Adrenal gland (tissue), 12 donors: Measurements from ENCODE around the gene CST8. TPM values are rescaled to one million over a fixed set of nuclear protein-coding genes. Genes with fewer than 3 reads are reported as not detected.

Experiments used
- DNase-seq, 7 donors: peaks; one replicate each; pipeline ENCODE4 v3.0.0-alpha.2; 2019 to 2020
- H3K27ac ChIP-seq, 5 donors: fragments of 200-600 bp; sonication (generic) in 4 of 5; 1 replicate in 3 of 5; 2 replicates in 2 of 5; pipeline versions ENCODE4 v1.5.1 to v1.8.0; 2016 to 2020; ENCODE audit warnings: mild to moderate bottlenecking in 1 of 5
- H3K27me3 ChIP-seq: fragments of 200-600 bp; 2 replicates; pipeline ENCODE4 v1.8.0; 2021
- H3K36me3 ChIP-seq, 2 donors: fragments of 200-600 bp; replicated peaks in 1 of 2; 1 replicate in 1 of 2; 2 replicates in 1 of 2; pipeline versions ENCODE4 v1.5.1 to v1.8.0; 2018 to 2022
- H3K4me1 ChIP-seq, 2 donors: fragments of 200-600 bp; replicated peaks in 1 of 2; 1 replicate in 1 of 2; 2 replicates in 1 of 2; pipeline versions ENCODE4 v1.5.1 to v1.8.0; 2018 to 2021
- H3K4me3 ChIP-seq, 4 donors: fragments of 200-600 bp; sonication (generic) in 3 of 4; one replicate each; pipeline ENCODE4 v1.5.1; 2016 to 2018
- H3K9me3 ChIP-seq, 3 donors: fragments of 200-600 bp; sonication (generic) in 1 of 3; replicated peaks in 1 of 3; 1 replicate in 2 of 3; 2 replicates in 1 of 3; pipeline versions ENCODE4 v1.5.1 to v1.8.0; 2016 to 2021
- CTCF ChIP-seq, 6 experiments: fragments of 450-650 bp in 4 of 6; fragments of 200-600 bp in 2 of 6; sonication (generic) in 1 of 6; IDR thresholded peaks; 1 replicate in 5 of 6; 2 replicates in 1 of 6; pipeline versions ENCODE4 v1.5.1 to v1.8.0; 2016 to 2021; ENCODE audit warnings: antibody characterized with exemption in 6 of 6, mild to moderate bottlenecking in 2 of 6, moderate library complexity in 1 of 6
- POLR2A ChIP-seq, 2 donors: fragments of 450-650 bp; IDR thresholded peaks; one replicate each; pipeline ENCODE4 v1.6.1; 2017; ENCODE audit warnings: antibody characterized with exemption in 2 of 2, mild to moderate bottlenecking in 2 of 2, moderate library complexity in 1 of 2
- WGBS, 4 donors: extraction: QIAGEN DNeasy Blood & Tissue Kit in 2 of 4; methylation state at CpG; one replicate each; pipeline versions ENCODE4 v1.1.5 to v1.1.7; 2013 to 2017; 5-methylcytosine and 5-hydroxymethylcytosine counted together
- intact Hi-C, 2 donors: fragments of 100-400 bp; cut with DNase I; formaldehyde crosslinking; loops; one replicate each; pipeline versions ENCODE4 v1.14.1 to v1.15.0; 2022 to 2023
- polyA plus RNA-seq, 3 donors: library from polyadenylated mRNA; stranded (reverse); fragments of 200-250 nt in 2 of 3; fragments of 350-450 nt in 1 of 3; fragmentation: Illumina TruSeq in 1 of 3; extraction: RNeasy Lipid Tissue Mini Kit (QIAGEN cat#74804) in 1 of 3; gene quantifications; one replicate each; pipeline ENCODE4 v1.2.3, GENCODE V29; 2013 to 2014
- total RNA-seq, 9 donors: library from RNA; depleted of rRNA in 4 of 9; stranded (reverse); fragments of >200 nt in 4 of 9; fragments of 120-200 nt in 1 of 9; fragmentation: NEBNext Ultra II Directional in 1 of 9; extraction: Animal tissue kit (Norgen Biotek cat#: 25700) in 1 of 9; gene quantifications; one replicate each; pipeline versions ENCODE4 v1.1.0 to v1.2.4, GENCODE V29; 2013 to 2023
- donor health status: healthy with polysubstance abuse.
- donor health status: Bipolar disorder and iron deficiency.
- donor health status: DM: yes; HTN: yes; CAD: no.
- donor health status: DM: no; HTN: no; CAD: no.
- donor health status: DM: no; HTN: no; CAD: no.
- donor health status: DM: yes; HTN: yes; CAD: no.

Gene CST8
- total and polyA plus RNA-seq, 12 donors = not detected

- no peak for DNase-seq
- Histone ChIP-seq H3K4me3 (no peak overlapping the region), H3K36me3 (no peaks in the 10 kb centered on the region), H3K9me3 (no peaks in the 10 kb centered on the region), H3K4me1 (no peaks in the 10 kb centered on the region), H3K27me3 (no peaks in the 10 kb centered on the region), H3K27ac (no peak overlapping the region)
- intact Hi-C loops = no loop called here
- 49 to 86% (median 78%) methylated on average over 5 to 6 of the region's 6 CpGs for WGBS, 4 donors
- TF ChIP-seq CTCF (IDR thresholded peaks at IDR 0.05) (no peak), POLR2A (IDR thresholded peaks at IDR 0.05) (no peak)
Measured at GRCh38 chr20:23476015-23476754, 14.7 kb upstream of the CST8 start.

GRCh38 chr20:23477223-23477622 lies 13.7 kb upstream of the CST8 start:
- Histone ChIP-seq H3K4me3 (no peak overlapping the region), H3K36me3 (no peaks in the 10 kb centered on the region), H3K27ac (no peak overlapping the region), H3K27me3 (no peaks in the 10 kb centered on the region), H3K4me1 (no peaks in the 10 kb centered on the region), H3K9me3 (no peaks in the 10 kb centered on the region)
- intact Hi-C loops = no loop called here
- 62 to 89% (median 83%) methylated on average over 2 to 3 of the region's 3 CpGs for WGBS, 4 donors
- DNase-seq = no peak
- TF ChIP-seq POLR2A (IDR thresholded peaks at IDR 0.05) = no peak

- TF ChIP-seq CTCF (IDR thresholded peaks at IDR 0.05) (no peak), POLR2A (IDR thresholded peaks at IDR 0.05) (no peak)
- Histone ChIP-seq H3K4me1 (no peaks in the 10 kb centered on the region), H3K27ac (no peak overlapping the region), H3K9me3 (no peaks in the 10 kb centered on the region), H3K36me3 (no peaks in the 10 kb centered on the region), H3K4me3 (no peak overlapping the region), H3K27me3 (no peaks in the 10 kb centered on the region)
- 56 to 76% (median 72%) methylated on average over 3 to 4 of the region's 4 CpGs for WGBS, 4 donors
- intact Hi-C loops = no loop called here
- no peak for DNase-seq
Measured at GRCh38 chr20:23479043-23479442, 11.9 kb upstream of the CST8 start.

GRCh38 chr20:23482138-23482537 lies 8.8 kb upstream of the CST8 start:
- TF ChIP-seq CTCF (IDR thresholded peaks at IDR 0.05) (no peak), POLR2A (IDR thresholded peaks at IDR 0.05) (no peak)
- WGBS, 4 donors = 59 to 73% (median 69%) methylated on average over 2 of the region's 2 CpGs
- no peak overlapping the region for H3K4me3 ChIP-seq
- no peaks in the 10 kb centered on the region for H3K27me3 ChIP-seq
- no peaks in the 10 kb centered on the region for H3K9me3 ChIP-seq
- H3K27ac ChIP-seq = no peak overlapping the region
- no peak for DNase-seq
- intact Hi-C loops = no loop called here
- no peaks in the 10 kb centered on the region for H3K4me1 ChIP-seq
- no peaks in the 10 kb centered on the region for H3K36me3 ChIP-seq

GRCh38 chr20:23484081-23484480 lies 6.8 kb upstream of the CST8 start:
- no peak for TF ChIP-seq CTCF (IDR thresholded peaks at IDR 0.05)
- no peak for TF ChIP-seq POLR2A (IDR thresholded peaks at IDR 0.05)
- H3K4me3 ChIP-seq = no peak overlapping the region
- no peaks in the 10 kb centered on the region for H3K9me3 ChIP-seq
- DNase-seq = no peak
- no peaks in the 10 kb centered on the region for H3K36me3 ChIP-seq
- H3K27me3 ChIP-seq = no peaks in the 10 kb centered on the region
- WGBS, 4 donors = 67 to 83% (median 70%) methylated on average over 4 of the region's 4 CpGs
- H3K27ac ChIP-seq = no peak overlapping the region
- no peaks in the 10 kb centered on the region for H3K4me1 ChIP-seq
- intact Hi-C loops = no loop called here
